ENCODE results near the gene RASSF8. TPM values are rescaled to one million over a fixed set of nuclear protein-coding genes. Genes with fewer than 3 reads are reported as not detected.

Gene RASSF8
- total RNA-seq, 4 donors from 2014 or later: 13.1 to 332 (median 23.5) TPM

GRCh38 chr12:25979563-25979962, 21.1 kb downstream of the RASSF8 start:
- TF ChIP-seq POLR2AphosphoS5 (IDR thresholded peaks at IDR 0.05) (no peak), CTCF (IDR thresholded peaks at IDR 0.05) (no peak), POLR2A (IDR thresholded peaks at IDR 0.05) (no peak), EP300 (IDR thresholded peaks at IDR 0.05; ENCODE audit: low read depth) (no peak)
- Histone ChIP-seq H3K9me3 (no peaks in the 10 kb centered on the region), H3K36me3 (no peaks in the 10 kb centered on the region), H3K4me3 (no peak overlapping the region), H3K27ac (no peak overlapping the region), H3K4me1 (peaks cover 0 to 17% (median 4%) of the 10 kb centered on the region in 4 donors), H3K27me3 (no peaks in the 10 kb centered on the region)
- intact Hi-C loops (cut with DNase I; ENCODE audit: low total_unique reads) (no loop called here), in situ Hi-C loops (cut with MboI; ENCODE audit: low pct_ligation_motif_present in 1 of 4, low pct_unique_long_range_greater_than_20kb in 1 of 4, low sequenced_read_pairs in 3 of 4) (no loop called here)
- WGBS, 2 donors (ENCODE audit: low coverage in 1 of 2): 91 to 100% methylated on average over 1 to 2 of the region's 2 CpGs
- DNase-seq: no peak

- H3K27ac ChIP-seq: no peak overlapping the region
Observed at GRCh38 chr12:25980035-25980434, 21.6 kb downstream of the RASSF8 start.

GRCh38 chr12:25981597-25981996, 23.1 kb downstream of the RASSF8 start:
- Histone ChIP-seq H3K4me3 (no peak overlapping the region), H3K4me1 (peaks cover 0 to 13% (median 7%) of the 10 kb centered on the region in 4 donors), H3K27me3 (no peaks in the 10 kb centered on the region), H3K9me3 (no peaks in the 10 kb centered on the region), H3K27ac (peak overlapping the region in 1 of 4 donors; percentile 9), H3K36me3 (no peaks in the 10 kb centered on the region)
- intact Hi-C loops (cut with DNase I; ENCODE audit: low total_unique reads): no loop called here
- TF ChIP-seq EP300 (IDR thresholded peaks at IDR 0.05; ENCODE audit: low read depth): no peak
- no peak for TF ChIP-seq POLR2AphosphoS5 (IDR thresholded peaks at IDR 0.05)
- TF ChIP-seq POLR2A (IDR thresholded peaks at IDR 0.05): no peak
- TF ChIP-seq CTCF (IDR thresholded peaks at IDR 0.05): no peak
- in situ Hi-C loops (cut with MboI; ENCODE audit: low pct_ligation_motif_present in 1 of 4, low pct_unique_long_range_greater_than_20kb in 1 of 4, low sequenced_read_pairs in 3 of 4): no loop called here
- WGBS, 2 donors (ENCODE audit: low coverage in 1 of 2): 82 to 86% methylated on average over 3 of the region's 3 CpGs
- DNase-seq: no peak

More at GRCh38 chr12:25980035-25980434, 21.6 kb downstream of the RASSF8 start:
- Histone ChIP-seq H3K36me3 (no peaks in the 10 kb centered on the region), H3K4me3 (no peak overlapping the region), H3K9me3 (no peaks in the 10 kb centered on the region), H3K27me3 (no peaks in the 10 kb centered on the region), H3K4me1 (peaks cover 0 to 19% (median 4%) of the 10 kb centered on the region in 4 donors)
- TF ChIP-seq CTCF (IDR thresholded peaks at IDR 0.05): no peak
- TF ChIP-seq EP300 (IDR thresholded peaks at IDR 0.05; ENCODE audit: low read depth): no peak
- TF ChIP-seq POLR2AphosphoS5 (IDR thresholded peaks at IDR 0.05): no peak
- TF ChIP-seq POLR2A (IDR thresholded peaks at IDR 0.05): no peak
- 77 to 80% methylated on average over 2 to 4 of the region's 4 CpGs for WGBS, 2 donors (ENCODE audit: low coverage in 1 of 2)
- intact Hi-C loops (cut with DNase I; ENCODE audit: low total_unique reads): no loop called here
- DNase-seq: no peak
- in situ Hi-C loops (cut with MboI; ENCODE audit: low pct_ligation_motif_present in 1 of 4, low pct_unique_long_range_greater_than_20kb in 1 of 4, low sequenced_read_pairs in 3 of 4): no loop called here

GRCh38 chr12:25982416-25982815, 23.9 kb downstream of the RASSF8 start:
- in situ Hi-C loops (cut with MboI; ENCODE audit: low pct_ligation_motif_present in 1 of 4, low pct_unique_long_range_greater_than_20kb in 1 of 4, low sequenced_read_pairs in 3 of 4) (no loop called here), intact Hi-C loops (cut with DNase I; ENCODE audit: low total_unique reads) (no loop called here)
- TF ChIP-seq POLR2AphosphoS5 (IDR thresholded peaks at IDR 0.05): no peak
- TF ChIP-seq CTCF (IDR thresholded peaks at IDR 0.05): no peak
- no peak for TF ChIP-seq POLR2A (IDR thresholded peaks at IDR 0.05)
- no peak for TF ChIP-seq EP300 (IDR thresholded peaks at IDR 0.05; ENCODE audit: low read depth)
- no peak overlapping the region for H3K4me3 ChIP-seq
- H3K36me3 ChIP-seq: no peaks in the 10 kb centered on the region
- 0% methylated on average over 1 of the region's 1 CpG; no CpG with 5 or more reads in 1 of the 2 donors for WGBS, 2 donors (ENCODE audit: low coverage in 1 of 2)
- no peak for DNase-seq
- H3K4me1 ChIP-seq: peaks cover 0 to 14% (median 8%) of the 10 kb centered on the region in 4 donors
- no peaks in the 10 kb centered on the region for H3K27me3 ChIP-seq
- no peaks in the 10 kb centered on the region for H3K9me3 ChIP-seq
- H3K27ac ChIP-seq: peak overlapping the region in 3 of 4 donors; percentile 1 to 25 (median 3)
